GM19025 (cell line): Measurements from ENCODE around the gene ARTN.

Experiments used
- ATAC-seq: cut with Tn5 transposase; IDR thresholded peaks from one replicate; pipeline ENCODE4 v1.9.1; 2021; ENCODE audit warnings: mild to moderate bottlenecking, low read depth, moderate library complexity; ENCODE audit not compliant: unreplicated experiment

ARTN gene

DNA sequence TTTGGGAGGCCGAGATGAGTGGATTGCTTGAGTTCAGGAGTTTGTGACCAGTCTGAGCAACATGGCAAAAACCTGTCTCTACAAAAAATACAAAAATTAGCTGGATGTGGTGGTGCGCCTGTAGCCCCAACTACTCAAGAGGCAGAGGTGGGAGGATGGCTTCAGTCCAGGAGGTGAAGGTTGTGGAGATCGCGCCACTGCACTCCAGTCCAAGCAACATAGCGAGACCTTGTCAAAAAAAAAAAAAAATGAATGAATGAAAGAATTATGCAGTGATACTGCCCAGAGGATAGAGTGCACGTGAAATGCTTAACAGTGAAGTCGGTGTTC, 35.8 kb downstream of the ARTN start:
- no peak for ATAC-seq

DNA sequence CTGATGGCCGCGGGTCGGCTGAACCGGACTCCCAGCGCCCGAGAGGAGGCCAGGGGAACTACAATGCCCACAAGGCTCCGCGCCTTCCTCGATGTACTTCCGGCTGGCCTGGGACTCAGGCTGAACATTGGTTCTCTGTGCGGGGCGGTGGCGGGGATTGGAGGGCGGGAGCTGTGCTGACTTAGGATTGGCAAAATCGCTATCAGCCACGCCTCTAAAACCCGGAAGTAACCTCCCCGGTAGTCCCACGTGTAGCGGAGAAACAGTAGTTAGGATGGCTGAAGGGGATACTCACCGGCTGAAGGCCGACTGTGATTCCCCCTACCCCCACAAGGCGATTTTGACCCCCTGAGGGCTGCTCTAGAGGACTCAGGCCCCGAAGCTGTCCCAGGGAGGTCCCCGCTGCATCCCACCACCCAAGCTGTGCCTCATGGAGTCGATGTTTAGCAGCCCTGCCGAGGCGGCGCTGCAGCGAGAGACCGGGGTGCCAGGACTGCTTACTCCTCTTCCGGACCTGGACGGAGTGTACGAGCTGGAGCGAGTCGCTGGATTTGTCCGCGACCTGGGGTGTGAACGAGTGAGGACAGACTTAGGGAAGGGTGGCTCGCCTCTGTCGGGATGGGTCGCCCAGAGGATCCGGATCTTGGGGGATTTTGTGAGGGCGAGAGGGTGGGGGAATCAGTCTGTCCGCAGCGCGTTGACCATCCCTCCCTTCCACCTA, 36.3 kb downstream of the ARTN start, which contains the start of gene DPH2:
TSS of gene DPH2 (plus strand) at position 265 of the 721 bp plus-strand sequence. CDS start at position 431, 166 bp downstream.
- peak; percentile 73 for ATAC-seq

GRCh38 chr1:43970502-43970901, 36.9 kb downstream of the ARTN start:
- no peak for ATAC-seq

DNA sequence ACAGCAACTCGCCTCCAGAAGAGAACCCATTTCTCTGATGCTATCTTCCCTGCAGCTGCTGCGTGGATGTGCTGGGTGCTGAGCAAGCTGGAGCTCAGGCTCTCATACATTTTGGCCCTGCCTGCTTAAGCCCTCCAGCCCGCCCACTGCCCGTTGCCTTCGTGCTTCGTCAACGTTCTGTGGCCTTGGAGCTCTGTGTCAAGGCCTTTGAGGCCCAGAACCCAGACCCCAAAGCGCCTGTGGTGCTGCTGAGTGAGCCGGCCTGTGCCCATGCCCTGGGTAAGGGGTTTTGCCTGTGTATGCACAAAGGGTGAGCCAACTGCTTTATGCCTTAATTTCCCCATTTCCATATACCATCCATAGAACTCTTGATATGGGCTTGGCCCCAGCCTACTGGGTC, 37.3 kb downstream of the ARTN start:
- ATAC-seq = no peak

DNA sequence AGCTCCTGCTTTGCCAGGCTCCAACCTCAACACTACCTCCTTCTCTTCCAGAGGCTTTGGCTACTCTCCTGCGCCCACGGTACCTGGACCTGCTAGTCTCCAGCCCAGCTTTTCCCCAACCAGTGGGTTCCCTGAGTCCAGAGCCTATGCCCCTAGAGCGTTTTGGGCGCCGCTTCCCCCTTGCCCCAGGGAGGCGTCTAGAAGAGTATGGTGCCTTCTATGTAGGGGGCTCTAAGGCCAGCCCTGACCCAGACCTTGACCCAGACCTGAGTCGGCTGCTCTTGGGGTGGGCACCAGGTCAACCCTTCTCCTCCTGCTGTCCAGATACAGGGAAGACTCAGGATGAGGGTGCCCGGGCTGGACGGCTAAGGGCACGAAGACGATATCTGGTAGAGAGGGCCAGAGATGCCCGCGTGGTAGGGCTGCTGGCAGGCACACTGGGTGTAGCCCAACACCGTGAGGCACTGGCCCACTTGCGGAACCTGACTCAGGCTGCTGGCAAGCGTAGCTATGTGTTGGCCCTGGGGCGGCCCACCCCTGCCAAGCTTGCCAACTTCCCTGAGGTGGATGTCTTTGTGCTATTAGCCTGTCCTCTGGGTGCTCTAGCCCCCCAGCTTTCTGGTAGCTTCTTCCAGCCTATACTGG, 37.9 kb downstream of the ARTN start:
- no peak for ATAC-seq

- no peak for ATAC-seq
Measured at GRCh38 chr1:43973981-43974442, 40.4 kb downstream of the ARTN start.

DNA sequence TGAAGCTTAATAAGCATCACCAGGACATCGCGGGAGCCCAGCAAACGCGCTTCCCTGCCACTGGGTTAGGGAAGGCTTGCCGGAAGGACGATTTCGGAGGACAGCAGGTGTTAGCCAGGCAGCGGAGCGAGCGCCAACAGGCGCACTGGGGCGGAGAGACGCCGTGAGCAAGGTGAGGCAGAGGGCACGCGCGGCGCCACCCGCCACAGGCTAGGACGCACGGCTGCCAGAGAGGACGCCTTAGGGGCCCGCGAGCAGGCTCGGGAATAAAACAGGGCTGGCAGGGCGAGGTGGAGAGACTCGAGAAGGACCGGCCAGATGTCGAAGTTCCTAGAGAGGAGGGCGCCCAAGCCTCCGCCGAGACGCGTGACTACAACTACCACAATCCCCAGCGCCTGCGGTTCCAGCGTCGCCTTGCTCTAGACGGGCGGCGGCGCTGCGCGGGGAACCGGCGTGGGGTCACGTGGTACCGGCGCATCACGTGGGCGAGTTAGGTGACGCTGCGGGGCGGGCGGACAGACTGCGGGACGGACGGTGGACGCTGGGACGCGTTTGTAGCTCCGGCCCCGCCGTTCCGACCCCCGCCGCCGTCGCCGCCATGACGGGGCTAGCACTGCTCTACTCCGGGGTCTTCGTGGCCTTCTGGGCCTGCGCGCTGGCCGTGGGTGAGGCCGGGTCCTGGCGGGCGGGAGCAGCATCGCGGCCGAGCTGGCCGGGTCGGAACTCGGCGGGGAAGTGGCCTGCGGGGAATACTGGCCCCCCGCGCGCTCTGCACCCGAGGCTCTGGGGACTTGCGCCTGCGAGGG, 41.0 kb downstream of the ARTN start, which contains the start of gene ATP6V0B:
TSS of gene ATP6V0B (plus strand) at position 518 of the 806 bp plus-strand sequence. CDS start at position 599, 81 bp downstream.
- ATAC-seq = peak; percentile 68

DNA sequence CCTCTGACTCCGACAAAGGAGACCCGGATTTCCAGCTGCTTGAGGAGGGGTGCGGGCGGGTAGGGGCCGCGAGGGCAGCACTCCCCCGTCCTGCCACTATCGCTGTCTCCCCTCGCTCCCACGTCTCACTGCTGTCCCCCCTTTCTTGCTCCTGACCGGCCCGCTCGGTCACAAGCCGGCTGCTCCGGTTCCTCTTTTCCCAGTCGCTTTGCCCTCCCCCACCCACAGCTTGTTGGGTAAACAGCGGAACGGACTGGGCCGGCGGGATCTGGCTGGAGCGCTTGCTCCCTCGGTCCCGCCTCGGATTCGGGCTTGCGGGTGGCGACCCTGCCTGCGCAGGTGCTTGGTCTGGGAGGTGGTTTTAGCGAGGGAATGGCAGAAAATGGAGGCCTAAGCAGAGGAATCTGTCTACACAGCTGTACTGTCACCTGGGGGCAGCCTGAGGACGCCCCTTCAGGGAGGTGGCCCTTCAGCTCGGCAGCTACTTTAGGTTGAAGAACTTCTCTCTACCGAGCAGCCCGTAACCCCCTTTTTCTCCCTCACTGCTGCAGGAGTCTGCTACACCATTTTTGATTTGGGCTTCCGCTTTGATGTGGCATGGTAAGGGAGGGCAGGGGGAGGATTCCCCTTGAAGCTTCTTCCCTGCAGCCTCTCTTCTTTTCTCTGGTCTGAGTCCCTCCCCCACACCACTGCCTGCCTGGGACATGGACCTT, 41.8 kb downstream of the ARTN start:
- ATAC-seq = no peak

DNA sequence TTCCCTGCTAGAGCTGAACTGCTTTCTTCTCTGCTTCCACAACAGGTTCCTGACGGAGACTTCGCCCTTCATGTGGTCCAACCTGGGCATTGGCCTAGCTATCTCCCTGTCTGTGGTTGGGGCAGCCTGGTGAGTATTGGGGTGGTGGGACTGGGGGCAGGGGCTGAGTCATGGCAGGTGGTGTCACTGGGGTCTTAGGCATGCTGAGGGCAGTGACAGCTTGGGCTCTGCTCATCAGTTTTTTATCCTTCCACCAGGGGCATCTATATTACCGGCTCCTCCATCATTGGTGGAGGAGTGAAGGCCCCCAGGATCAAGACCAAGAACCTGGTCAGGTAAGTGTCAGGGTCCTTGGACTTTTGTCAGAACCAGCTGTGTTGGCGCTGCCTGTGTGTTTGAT, 42.4 kb downstream of the ARTN start:
- ATAC-seq = no peak

- no peak for ATAC-seq
Measured at GRCh38 chr1:43976890-43977289, 43.3 kb downstream of the ARTN start.

GRCh38 chr1:43977376-43978263, 44.0 kb downstream of the ARTN start:
- ATAC-seq = no peak

DNA sequence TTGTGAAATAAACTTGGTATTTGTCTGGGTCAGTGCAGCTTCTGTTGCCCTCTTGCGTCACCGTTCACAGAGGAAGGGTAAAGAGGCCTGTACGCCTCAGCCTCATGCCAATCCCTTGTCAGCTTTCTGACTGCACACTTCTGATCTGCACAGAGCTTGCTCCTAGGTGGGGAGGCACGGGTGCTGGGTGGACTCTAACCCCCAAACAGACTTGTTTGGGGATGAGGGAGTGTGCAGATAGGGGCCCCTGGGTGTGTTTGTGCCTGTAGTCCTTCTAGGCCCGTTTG, 44.6 kb downstream of the ARTN start:
- no peak for ATAC-seq

- no peak for ATAC-seq
Measured at GRCh38 chr1:43978551-43979260, 45.1 kb downstream of the ARTN start, which contains the start of gene B4GALT2. B4GALT2 (plus strand) TSS chr1:43979210; CDS start chr1:43981161, 1,951 bp downstream.

DNA sequence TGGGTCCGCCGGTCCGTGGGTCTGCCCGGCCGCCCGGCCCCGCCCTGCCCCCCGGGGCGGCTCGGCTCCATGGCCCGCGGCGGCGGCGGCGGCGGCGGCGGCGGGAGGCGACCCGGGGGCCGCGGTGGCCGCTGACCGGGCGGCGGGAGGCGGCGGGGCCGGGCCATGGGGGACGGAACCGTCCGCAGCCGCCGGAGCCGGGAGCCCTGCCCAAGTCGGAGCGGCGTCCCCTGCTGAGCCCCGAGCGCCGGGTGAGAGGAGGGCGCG, 45.6 kb downstream of the ARTN start:
- ATAC-seq = no peak

GRCh38 chr1:43979528-43980254, 46.1 kb downstream of the ARTN start:
- ATAC-seq = no peak

- ATAC-seq = no peak
Measured at GRCh38 chr1:43980255-43981134, 46.9 kb downstream of the ARTN start.

DNA sequence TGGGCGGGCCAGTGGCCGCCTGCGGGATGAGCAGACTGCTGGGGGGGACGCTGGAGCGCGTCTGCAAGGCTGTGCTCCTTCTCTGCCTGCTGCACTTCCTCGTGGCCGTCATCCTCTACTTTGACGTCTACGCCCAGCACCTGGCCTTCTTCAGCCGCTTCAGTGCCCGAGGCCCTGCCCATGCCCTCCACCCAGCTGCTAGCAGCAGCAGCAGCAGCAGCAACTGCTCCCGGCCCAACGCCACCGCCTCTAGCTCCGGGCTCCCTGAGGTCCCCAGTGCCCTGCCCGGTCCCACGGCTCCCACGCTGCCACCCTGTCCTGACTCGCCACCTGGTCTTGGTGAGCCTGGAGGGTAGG, 47.5 kb downstream of the ARTN start:
- ATAC-seq = no peak

- no peak for ATAC-seq
Measured at GRCh38 chr1:43981636-43982035, 48.0 kb downstream of the ARTN start.
